Embryonic facial prominence (tissue), 1 donor: ENCODE data around the gene GAS1.
A peak's percentile ranks its signal among the peaks of the same experiment; 100 is the strongest.

Experiments
- DNase-seq: peaks from one replicate; pipeline ENCODE4 v3.0.0-alpha.2; 2016; ENCODE audit errors: extremely low spot score

GAS1 gene, protein sequence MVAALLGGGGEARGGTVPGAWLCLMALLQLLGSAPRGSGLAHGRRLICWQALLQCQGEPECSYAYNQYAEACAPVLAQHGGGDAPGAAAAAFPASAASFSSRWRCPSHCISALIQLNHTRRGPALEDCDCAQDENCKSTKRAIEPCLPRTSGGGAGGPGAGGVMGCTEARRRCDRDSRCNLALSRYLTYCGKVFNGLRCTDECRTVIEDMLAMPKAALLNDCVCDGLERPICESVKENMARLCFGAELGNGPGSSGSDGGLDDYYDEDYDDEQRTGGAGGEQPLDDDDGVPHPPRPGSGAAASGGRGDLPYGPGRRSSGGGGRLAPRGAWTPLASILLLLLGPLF

DNA sequence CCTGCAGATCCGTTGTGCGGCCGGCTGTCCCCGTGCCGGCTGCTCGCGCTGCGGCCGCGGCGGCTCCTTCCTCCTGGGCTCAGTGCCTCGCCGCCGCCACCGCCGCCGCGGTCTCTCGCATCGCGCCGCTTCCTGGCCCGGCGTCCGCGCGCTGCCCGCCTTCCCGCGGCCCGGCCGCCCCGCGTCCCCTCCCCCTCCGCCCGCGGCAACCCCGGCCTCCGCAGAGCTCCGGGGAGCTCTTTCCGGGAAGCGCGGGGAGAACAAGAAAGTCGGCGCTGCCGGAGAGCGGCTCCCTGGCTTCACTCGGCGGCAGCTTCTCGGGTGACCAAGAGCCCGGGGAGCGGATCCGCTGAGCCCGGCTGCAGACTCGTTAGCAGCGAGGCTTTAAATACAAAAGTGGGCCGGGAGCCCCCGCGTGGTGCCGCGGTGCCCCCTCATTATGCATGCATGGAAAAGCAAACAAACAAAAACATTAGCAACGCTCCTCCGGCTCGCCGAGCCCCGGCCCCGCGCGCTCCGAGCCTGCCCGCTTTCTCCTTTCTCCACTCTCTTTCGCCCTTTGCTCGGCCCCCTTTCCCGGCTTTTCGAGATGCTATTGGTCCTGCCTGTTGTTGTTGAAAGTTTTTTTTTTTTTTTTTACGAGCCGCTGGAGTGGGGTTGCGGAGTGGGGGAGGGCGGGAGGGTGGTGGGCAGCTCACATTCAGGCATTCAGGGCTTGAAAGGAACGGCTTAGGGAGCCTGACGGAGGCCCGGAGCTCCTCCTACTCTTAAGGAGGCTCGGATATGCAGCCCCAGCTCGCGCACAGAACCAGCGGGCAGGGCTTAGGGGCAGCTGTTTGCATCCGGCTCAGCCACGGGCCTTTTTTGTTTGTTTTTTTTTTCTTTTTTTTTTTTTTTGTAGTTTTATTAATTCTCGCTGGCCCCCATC lies at the start of gene GAS1:
TSS of gene GAS1 (minus strand) at position 361 of the 928 bp plus-strand sequence. CDS start 727 bp downstream, outside the sequence.
- peak; percentile 98 for DNase-seq

DNA sequence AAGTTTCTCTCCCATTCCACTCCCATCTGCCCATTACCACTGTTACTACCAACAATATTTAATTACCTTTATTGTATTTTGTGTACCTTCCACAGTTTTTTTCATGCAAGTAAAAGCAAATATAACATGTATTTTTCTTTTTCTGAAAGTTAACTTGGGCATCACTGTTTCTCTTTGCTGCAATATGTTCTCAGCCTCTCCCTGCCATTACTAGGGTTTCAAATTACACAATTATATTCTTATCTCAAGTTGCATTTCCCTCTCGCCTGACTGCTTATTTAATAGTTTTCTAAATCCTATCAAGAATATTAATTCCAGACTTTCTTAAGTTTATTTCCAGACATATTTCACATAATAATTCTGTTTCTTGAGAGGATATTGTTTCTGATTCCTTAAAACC lies 46.9 kb upstream of the GAS1 start:
- no peak for DNase-seq

DNA sequence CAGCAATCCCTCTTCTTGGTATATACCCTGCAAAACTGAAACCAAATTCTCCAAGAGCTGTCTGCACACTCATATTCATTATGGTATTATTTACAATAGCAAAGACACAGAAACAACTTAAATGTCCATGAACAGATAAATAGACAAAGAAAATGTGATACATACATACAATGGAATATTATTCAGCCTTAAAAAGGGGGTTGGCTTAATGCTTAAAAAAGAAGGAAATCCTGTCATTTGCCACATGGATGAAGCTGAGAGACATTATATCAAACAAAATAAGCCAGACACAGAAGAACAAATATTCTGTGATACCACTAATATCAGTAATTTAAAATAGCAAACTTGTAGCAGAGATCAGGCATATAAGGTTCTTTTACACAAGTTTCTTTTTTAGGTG lies 46.5 kb upstream of the GAS1 start:
- DNase-seq = no peak

DNA sequence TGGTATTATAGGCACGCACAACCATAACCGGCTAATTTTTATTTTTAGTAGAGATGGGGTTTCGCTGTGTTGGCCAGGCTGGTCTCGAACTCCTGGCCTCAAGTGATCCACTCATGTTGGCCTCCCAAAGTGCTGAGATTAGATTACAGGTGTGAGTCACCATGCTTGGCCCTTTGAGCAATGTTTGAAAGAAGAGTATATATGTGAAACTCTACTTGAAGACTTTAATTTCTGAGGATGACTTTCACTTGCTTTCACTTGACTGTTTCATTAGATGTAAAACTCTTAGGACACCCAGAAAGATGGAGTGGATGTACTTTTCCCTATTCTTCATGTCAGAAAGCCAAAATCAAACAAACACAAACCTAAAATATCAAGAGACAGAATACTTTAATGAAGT lies 43.8 kb upstream of the GAS1 start:
- DNase-seq = no peak

DNA sequence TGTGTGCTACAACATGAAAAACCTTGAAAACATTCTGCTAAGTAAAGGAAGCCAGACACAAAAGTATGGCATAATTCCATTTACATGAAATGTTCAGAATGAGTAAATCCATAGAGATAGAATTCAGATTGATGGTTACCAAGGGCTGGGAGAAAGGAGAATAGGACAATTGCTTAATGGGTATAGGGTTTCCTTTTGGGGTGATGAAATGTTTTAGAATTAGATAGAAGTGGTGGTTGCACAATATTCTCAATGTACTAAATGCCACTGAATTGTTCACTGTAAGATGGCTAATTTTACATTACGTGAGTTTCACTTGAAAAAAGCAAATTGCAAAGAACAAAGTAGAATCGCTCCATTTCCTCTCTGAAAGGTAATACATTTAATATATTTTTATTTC lies 43.0 kb upstream of the GAS1 start:
- DNase-seq = no peak

DNA sequence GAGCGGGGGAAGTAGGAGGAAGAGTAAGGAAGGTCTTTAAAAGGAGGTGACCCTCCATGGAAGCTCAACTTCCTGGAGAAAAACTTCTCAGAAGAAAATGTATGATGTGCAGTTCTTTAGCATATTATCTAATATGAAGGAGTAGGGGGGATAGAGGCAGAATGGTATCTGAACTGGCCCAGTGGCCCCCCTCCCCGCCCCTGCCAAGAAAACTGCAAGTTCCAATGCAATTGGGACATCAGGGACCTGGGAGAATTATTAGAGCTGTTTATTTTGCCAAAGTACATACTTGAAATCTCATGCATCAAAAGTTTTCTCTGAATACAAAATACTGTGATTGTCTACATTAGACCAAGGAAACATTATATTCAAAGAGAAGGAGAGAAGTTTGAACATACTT lies 40.6 kb upstream of the GAS1 start:
- no peak for DNase-seq

DNA sequence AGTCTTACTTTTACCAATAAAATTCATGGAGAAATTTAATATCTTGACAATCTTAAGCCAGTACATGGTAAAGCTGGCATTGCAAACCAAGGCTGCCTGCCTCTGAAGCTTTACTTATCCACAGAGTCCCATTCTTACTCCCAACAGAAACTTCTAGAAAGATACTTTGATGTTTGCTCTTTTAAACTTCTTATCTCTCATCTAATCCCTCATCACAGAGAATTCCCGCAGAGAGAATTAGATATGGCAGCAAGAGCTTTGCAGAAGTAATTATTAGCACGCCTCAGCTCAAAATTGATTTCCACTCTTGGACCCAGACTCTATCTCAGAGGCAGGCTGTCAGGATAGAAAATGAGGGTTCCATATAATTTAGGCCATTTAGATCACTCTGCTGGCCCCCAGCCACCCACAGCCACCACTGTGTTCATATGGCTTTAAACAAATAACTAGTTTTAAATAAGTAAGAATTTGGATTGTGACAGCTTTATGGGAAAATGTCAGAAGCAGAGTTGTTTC lies 37.9 kb upstream of the GAS1 start:
- no peak for DNase-seq

DNA sequence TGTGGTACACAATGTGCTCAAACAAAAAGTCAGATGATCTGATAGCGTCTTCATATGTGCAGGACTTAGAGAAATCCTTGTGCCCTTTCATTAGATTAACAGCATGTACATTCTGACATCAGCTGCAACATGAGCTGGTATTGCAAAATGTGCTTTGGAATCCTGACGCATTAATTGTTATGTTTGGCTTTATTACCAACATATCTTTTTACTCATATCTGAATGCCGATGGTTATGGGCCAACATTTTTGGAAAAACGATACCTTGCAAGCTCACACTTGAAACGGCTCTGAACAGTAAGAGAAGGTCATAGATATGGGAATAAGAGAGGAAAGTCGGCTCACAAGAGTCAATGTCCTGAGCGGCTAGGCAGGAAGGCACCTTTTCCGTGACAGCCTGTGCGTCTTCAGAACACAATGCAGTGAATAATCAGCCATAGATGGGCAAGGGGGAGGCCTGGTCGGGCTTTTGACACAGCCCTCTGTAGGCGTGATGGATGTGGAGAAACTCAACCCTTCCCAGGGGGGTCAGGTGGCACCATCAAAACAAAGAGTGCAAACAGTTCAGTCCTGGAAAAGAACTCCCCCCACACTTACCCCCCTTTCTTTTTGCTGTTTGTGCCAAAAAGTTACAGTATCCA lies 36.4 kb upstream of the GAS1 start:
- no peak for DNase-seq

DNA sequence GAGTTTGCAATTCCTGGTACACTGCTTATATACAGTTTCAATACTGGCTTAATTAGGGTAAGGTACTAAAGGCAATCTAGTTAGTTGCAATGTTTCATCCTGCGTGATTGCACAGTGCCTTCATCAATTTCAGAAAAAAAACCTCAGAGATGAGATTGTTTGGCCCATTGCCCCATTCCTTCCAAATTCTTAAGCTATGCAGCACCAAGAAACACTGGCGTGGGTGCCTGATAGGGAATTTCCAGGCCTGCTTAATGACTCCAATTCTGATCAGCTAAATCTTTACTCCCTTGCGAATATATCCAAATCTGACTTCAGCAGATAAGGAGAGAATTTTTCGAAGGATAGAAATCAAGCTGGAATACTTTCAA lies 35.9 kb upstream of the GAS1 start:
- no peak for DNase-seq

DNA sequence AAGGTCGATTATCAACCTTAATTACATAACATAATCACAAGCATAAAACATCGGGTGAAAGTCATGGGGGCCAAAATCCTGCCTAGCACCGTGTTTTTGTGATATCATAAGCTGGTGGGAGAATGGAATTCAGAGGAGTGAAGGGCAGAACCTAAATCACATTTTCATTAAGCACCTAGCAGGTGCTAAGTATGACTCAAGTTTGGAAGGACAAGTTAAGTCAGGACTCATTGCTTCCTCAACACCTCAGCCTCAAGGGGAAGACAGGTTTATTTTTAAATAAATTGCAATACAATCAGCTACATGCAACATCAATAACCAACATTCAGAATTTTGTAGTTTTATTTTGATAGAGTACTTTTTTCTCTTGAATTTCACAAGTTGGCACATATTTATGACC lies 33.5 kb upstream of the GAS1 start:
- DNase-seq = no peak

DNA sequence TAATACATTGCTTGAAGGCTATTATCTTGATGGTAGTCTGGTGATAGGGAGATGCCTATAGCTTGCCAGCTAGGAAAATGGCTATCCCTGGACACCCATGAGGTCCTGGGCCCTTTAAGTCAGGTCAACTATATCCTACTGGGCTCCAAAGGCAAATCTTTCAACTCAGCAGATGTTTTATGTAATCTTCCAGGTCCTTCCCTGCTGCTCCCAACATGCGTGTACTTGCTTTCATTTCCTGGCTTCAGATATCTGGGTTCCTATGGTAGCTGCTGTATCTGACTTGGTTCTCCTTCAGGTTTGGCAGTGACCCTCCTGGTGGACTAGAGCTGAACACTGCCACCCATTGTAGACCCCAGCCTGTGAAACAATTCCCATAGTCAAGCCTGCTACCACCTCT lies 32.4 kb upstream of the GAS1 start:
- no peak for DNase-seq

DNA sequence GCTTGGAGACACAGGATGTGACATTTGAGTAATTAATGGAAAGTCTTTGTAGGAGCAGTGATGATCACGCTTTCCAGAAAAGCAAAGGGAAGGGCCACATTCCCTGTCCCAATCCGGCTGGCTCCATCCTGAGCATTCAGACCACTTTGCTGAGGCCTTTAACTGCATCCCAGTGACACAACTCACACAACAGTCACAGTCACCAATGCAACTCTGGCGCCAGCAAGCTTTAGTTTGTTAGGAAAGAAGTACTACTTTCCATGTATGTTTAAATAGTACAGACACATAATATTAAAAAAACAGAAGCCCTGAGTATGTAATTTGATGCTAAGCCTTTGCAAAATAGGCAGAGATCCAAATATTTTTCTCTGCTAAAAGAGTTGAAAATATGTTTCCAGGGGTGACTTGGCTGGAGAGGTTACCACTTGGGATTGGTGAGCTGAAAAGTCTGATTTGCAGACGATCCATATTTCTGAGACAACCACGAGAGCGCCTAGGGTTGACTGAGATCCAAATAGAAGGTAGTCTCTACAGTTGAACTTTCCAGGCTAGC lies 31.7 kb upstream of the GAS1 start:
- no peak for DNase-seq

DNA sequence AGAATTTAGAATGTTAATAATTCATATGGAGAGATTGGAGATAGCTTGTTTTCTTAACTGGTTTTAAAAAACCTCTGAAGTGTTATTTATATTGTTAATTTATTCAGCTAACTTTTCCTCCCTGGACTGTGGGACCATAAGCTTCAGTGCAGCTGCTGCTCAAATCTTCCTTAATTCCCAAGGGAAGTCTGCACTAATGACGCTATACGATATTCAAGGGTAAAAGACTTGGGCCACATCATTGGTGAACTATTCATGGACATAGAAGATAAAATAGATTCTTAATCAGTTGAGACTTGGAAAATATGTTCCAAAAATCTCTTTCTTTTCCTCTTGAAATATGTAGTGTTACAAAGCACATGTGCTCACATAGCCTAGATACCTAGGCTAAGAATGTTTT lies 31.1 kb upstream of the GAS1 start:
- DNase-seq = no peak

DNA sequence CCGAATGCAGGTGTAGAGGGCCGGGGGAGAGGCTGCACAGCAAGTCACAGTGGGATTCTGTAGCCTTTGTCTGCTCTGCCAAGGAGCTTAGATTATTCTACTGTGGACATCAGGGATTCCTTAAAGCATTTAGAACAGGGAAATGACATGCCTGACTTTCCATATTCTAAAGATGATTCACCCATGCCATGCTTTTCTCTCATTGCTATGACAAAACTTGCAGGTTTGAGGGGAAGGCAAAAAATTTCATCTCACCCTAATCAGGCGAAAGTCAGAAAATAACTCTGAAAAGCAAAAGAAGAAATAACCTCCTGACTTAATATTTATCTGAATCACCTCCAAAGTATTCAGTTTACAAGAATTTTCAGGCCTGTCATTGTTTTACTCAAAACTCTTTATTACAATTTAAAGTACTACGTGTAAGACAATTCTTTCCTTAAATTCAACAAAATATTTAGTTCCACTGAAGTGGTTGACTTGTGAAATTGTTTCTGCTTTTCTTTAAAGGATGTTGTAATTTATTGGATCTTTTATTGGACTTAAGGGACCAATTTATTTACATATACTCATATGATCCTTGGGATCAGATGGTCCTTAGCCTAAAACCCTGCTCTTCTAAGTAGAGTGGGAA lies 30.0 kb upstream of the GAS1 start:
- DNase-seq = no peak

DNA sequence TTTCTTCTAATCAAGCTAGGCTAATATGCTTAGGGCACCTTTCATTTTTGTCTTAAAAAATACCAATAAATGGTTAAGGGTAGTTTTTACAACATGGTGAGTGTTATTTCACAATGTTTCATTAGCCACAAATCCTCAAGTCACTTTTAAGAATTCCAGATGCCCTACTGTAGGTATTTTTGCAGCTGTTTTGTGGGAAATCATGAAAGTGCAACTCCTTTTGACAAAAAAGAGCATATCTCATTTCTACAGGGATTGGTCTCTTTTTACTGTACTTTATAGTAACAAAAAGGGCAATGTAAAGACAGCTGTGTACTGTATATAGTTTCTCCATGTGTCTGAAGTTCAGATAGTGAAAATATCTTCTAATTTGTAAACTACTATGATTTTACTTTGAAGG lies 28.3 kb upstream of the GAS1 start:
- no peak for DNase-seq

DNA sequence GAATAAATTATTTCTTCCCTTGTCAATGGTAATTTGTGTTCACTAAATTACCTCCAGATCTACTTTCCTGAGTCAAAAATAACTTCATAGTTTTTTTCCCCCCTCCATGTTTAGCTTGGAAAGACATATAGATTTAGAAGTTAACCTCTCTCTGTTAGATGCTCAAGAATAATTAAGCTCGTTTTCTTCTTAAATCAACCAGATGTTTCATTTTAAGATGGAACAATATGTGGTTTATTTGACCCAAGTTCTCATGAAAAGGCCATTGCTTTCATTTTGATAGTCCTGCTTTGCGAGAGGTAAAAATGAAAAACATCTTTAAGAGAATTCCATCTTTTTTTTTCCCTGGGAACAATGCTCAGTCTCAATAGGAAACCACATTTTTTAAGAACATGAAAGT lies 27.7 kb upstream of the GAS1 start:
- no peak for DNase-seq

DNA sequence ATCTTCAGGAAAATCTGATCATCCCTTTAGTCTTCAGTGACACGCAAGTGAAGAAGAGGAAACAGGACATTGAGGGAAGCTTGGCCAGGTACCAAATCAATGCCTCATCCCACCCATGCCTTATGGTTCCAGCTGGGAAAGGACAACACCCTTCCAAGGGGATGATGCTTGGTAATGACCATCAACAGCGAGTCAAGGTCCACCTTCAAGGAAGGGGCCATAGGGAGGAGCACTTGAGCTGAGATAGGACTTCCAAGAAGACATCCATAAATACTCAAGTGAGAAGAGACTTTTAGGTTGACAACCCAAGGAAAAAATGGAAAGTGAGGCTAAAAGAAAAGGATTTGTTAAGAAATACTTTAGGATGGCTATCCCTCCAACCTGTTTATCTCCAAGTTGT lies 27.1 kb upstream of the GAS1 start:
- no peak for DNase-seq

DNA sequence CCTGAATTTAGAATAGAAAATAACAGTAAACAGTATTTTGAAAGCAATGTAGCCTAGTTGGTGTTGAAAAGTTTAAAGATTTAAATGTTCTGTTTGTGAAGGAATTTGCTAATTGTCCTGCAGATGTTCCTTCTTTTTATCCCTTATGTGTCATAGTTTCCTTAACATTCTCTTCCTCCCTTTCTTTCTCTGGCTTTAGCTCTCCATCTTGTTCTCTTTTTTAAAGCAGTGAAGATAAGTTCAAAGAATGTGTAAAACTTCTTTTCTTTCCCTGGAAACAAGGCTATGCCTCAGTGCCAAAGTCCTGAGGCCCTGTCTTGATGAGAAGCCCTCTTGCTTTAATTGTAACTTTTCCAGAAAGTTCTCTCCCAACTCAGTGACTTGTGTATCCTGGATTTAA lies 24.4 kb upstream of the GAS1 start:
- no peak for DNase-seq

DNA sequence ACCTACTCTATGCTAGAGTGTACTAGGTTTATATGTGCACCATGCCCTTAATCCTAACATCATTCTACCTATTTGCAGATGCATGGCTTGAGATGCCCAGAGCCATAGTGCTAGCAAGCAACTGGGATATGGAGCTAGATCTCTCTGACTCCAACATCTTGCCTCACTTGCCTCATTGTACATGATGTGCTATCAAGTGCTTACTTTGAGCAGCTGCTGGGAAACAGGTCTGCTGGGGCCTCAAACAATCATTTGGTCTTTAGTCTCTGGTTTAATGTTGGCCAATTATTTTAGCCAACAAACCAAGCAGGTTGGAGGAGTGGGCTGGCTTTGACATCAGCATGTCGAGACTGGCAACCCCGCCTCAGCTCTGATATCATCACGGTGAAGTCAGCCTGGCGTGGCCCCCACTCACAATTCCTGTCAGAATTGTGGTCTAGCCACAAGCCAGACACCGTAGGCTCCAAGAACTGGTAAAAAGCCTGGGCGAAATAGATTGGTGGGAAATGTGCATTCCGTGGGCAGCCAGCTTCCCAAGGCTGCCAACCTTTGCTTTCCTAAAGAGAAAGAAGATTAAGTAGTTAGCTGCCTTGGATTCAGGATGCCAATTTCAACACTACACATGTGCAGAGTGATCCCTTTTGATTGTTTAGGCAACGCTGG lies 21.1 kb upstream of the GAS1 start:
- no peak for DNase-seq

DNA sequence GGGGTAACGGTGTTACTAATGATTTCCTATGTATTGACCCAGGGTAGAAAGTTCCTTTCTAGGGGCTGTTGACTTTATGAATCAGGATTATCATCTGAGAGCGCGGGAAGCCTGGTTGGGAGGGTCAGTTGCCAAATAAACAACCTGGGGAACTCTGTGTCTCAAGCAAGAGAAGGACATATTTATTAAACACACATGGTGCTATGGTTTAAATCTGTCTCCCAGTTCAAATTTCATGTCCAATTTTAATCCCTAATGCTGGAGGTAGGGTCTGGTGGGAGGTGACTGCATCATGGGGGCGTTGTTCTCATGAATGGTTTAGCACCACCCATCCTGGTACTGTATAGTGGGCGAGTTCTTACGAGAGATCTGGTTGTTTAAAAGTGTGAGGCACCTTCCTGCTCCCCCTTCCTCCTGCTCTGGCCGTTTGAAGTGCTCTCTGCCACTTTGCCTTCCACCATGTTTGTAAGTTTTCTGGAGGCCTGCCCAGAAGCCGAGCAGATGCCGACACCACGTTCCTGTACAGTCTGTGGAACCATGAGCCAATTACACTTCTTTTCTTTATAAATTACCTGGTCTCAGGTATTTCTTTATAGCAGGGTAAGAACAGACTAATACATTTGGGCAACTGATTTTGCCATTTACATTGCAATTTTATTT lies 19.7 kb upstream of the GAS1 start:
- DNase-seq = no peak
